HCT116 (cell line): ENCODE data around the gene PTCD1. TPM values are rescaled to one million over a fixed set of nuclear protein-coding genes. Genes with fewer than 3 reads are reported as not detected.

Experiments used
- ATAC-seq: fragments of 200-7000 bp; cut with Tn5 transposase; 2 replicates; pipeline ENCODE4 v1.9.1; 2020; ENCODE audit warnings: mild to moderate bottlenecking, moderate library complexity
- BruUV-seq: library from RNA; stranded (reverse); fragments of 400-500 nt; replicated peaks from 2 replicates; lab custom pipeline; 2021; lab: Mats Ljungman, UMichigan
- CTCF ChIA-PET: fragments of 300-600 bp; sonication (Branson Sonifier 250); formaldehyde crosslinking; loops from one replicate; lab custom pipeline; 2021; ENCODE audit warnings: antibody characterized with exemption; lab: Charles Lee
- POLR2A ChIA-PET: fragments of 300-600, 350-600 bp; sonication (Branson Sonifier 250); formaldehyde crosslinking; loops from one replicate; lab custom pipeline; 2021; ENCODE audit warnings: antibody characterized with exemption; lab: Charles Lee
- RAD21 ChIA-PET, 2 experiments: fragments of 300-600 bp; sonication (Branson Sonifier 250); formaldehyde crosslinking; loops; one replicate each; lab custom pipeline; 2023; ENCODE audit warnings: low total read pairs in 2 of 2; ENCODE audit not compliant: uncharacterized antibody in 2 of 2, unreplicated experiment in 2 of 2, low non-redundant PET in 1 of 2; lab: Charles Lee
- DNase-seq: peaks from one replicate; pipeline ENCODE4 v3.0.0-alpha.2; 2010; ENCODE audit warnings: low read depth, low spot score
- H2AFZ ChIP-seq: fragments of 200-600 bp; shearing (Covaris generic), sonication (generic); 2 replicates; pipeline ENCODE4 v1.6.1; 2017; ENCODE audit warnings: low read depth, mixed run types, mixed read lengths, antibody characterized with exemption, low read length; ENCODE audit not compliant: poor library complexity, severe bottlenecking
- H3K27ac ChIP-seq: 2 replicates; pipeline ENCODE4 v1.5.1; 2012; ENCODE audit warnings: low read depth, low read length
- H3K27me3 ChIP-seq: fragments of 200-600 bp; sonication (generic); 2 replicates; pipeline ENCODE4 v1.6.1; 2016; ENCODE audit warnings: mixed run types, low read length, mixed read lengths; ENCODE audit not compliant: insufficient read depth
- H3K36me3 ChIP-seq, 2 experiments: fragments of 200-500 bp in 1 of 2; fragments of 200-600 bp in 1 of 2; sonication (Bioruptor generic) in 1 of 2; sonication (generic) in 1 of 2; 2 replicates each; pipeline versions ENCODE4 v1.5.1 to v1.6.1; 2014 to 2016; ENCODE audit warnings: low read length in 2 of 2, inconsistent platforms in 1 of 2, mixed read lengths in 1 of 2, mixed run types in 1 of 2; ENCODE audit not compliant: insufficient read depth in 2 of 2, control insufficient read depth in 1 of 2
- H3K4me1 ChIP-seq, 2 experiments: fragments of 200-600 bp in 1 of 2; sonication (generic) in 1 of 2; 2 replicates each; pipeline versions ENCODE4 v1.5.1 to v1.6.1; 2012 to 2017; ENCODE audit warnings: low read length in 2 of 2, inconsistent platforms in 1 of 2, mild to moderate bottlenecking in 1 of 2, mixed read lengths in 1 of 2, mixed run types in 1 of 2, moderate library complexity in 1 of 2; ENCODE audit not compliant: insufficient read depth in 2 of 2, control insufficient read depth in 1 of 2
- H3K4me2 ChIP-seq: fragments of 200-600 bp; sonication (generic); 2 replicates; pipeline ENCODE4 v1.6.1; 2017; ENCODE audit warnings: mixed run types, low read length, mixed read lengths
- H3K4me3 ChIP-seq, 2 experiments: fragments of 200-600 bp in 1 of 2; sonication (generic) in 1 of 2; replicated peaks in 1 of 2; 2 replicates each; pipeline ENCODE4 v1.5.1; 2011 to 2016; ENCODE audit warnings: low read length in 2 of 2, control low read depth in 1 of 2, low read depth in 1 of 2, mild to moderate bottlenecking in 1 of 2, mixed read lengths in 1 of 2, mixed run types in 1 of 2
- H3K79me2 ChIP-seq: fragments of 200-600 bp; sonication (generic); 2 replicates; pipeline ENCODE4 v1.6.1; 2017; ENCODE audit warnings: mild to moderate bottlenecking, mixed run types, low read length, moderate library complexity, mixed read lengths; ENCODE audit not compliant: insufficient read depth
- H3K9ac ChIP-seq: fragments of 200-600 bp; sonication (generic); 2 replicates; pipeline ENCODE4 v1.6.1; 2016; ENCODE audit warnings: low read length, mixed read lengths
- H3K9me2 ChIP-seq: fragments of 200-600 bp; sonication (generic), shearing (Covaris generic); 2 replicates; pipeline ENCODE4 v1.6.1; 2017; ENCODE audit warnings: mixed run types, mild to moderate bottlenecking, moderate library complexity; ENCODE audit not compliant: insufficient read depth
- H3K9me3 ChIP-seq, 2 experiments: fragments of 200-500 bp in 1 of 2; fragments of 200-600 bp in 1 of 2; sonication (Bioruptor generic) in 1 of 2; sonication (generic) in 1 of 2; 2 replicates each; pipeline ENCODE4 v1.6.1; 2014 to 2017; ENCODE audit warnings: low read length in 2 of 2, mixed read lengths in 2 of 2, inconsistent platforms in 1 of 2, low read depth in 1 of 2, mild to moderate bottlenecking in 1 of 2, mixed run types in 1 of 2, moderate library complexity in 1 of 2; ENCODE audit not compliant: control insufficient read depth in 1 of 2, insufficient read depth in 1 of 2
- H4K20me1 ChIP-seq: fragments of 200-600 bp; sonication (generic), shearing (Covaris generic); 2 replicates; pipeline ENCODE4 v1.6.1; 2017; ENCODE audit warnings: mixed run types, mild to moderate bottlenecking, moderate library complexity; ENCODE audit not compliant: insufficient read depth
- CTCF ChIP-seq, 3 experiments: fragments of 200-600 bp in 1 of 3; sonication (generic) in 1 of 3; IDR thresholded peaks in 2 of 3; conservative IDR thresholded peaks in 1 of 3; 2 replicates each; pipeline ENCODE4 v1.5.1; 2012 to 2017; ENCODE audit warnings: low read depth in 2 of 3, low read length in 2 of 3, antibody characterized with exemption in 1 of 3, borderline replicate concordance in 1 of 3, control low read depth in 1 of 3, mild to moderate bottlenecking in 1 of 3, mixed read lengths in 1 of 3, mixed run types in 1 of 3, moderate library complexity in 1 of 3; ENCODE audit not compliant: insufficient read depth in 1 of 3
- EZH2phosphoT487 ChIP-seq: fragments of 200-600 bp; IDR thresholded peaks from 2 replicates; pipeline ENCODE4 v1.6.1; 2018; ENCODE audit warnings: antibody characterized with exemption, borderline replicate concordance
- MAX ChIP-seq: IDR thresholded peaks from 2 replicates; pipeline ENCODE4 v1.6.1; 2012
- RAD21 ChIP-seq: IDR thresholded peaks from 2 replicates; pipeline ENCODE4 v1.6.1; 2012; ENCODE audit warnings: low read depth, mild to moderate bottlenecking
- REST ChIP-seq: IDR thresholded peaks from 2 replicates; pipeline ENCODE4 v1.6.1; 2012; ENCODE audit warnings: low read depth
- SP1 ChIP-seq: IDR thresholded peaks from 2 replicates; pipeline ENCODE4 v1.6.1; 2012; ENCODE audit warnings: low read depth
- YY1 ChIP-seq: IDR thresholded peaks from 2 replicates; pipeline ENCODE4 v1.6.1; 2011; ENCODE audit warnings: low read length, low read depth, moderate library complexity, mild to moderate bottlenecking; ENCODE audit not compliant: insufficient replicate concordance; ENCODE audit errors: extremely low read depth
- intact Hi-C: fragments of 100-400 bp; cut with micrococcal nuclease; formaldehyde crosslinking; loops from 2 replicates; pipeline ENCODE4 v1.10.0; 2022
- total RNA-seq: library from RNA; stranded (reverse); gene quantifications from one replicate; pipeline ENCODE4 v1.2.1, GENCODE V29; 2021; ENCODE audit not compliant: unreplicated experiment

The PTCD1 gene
- total RNA-seq, 1 experiment from 2014 or later, result 9.2 TPM

GRCh38 chr7:99386584-99387238 is 51.9 kb downstream of the PTCD1 start:
- Histone ChIP-seq H3K27ac (0 out of 2 replicates have a peak overlapping the region, but pooled peaks have one; percentile 9), H3K9me3 (no peaks in the 10 kb centered on the region), H3K36me3 (peaks cover 9 to 13% of the 10 kb centered on the region in 2 experiments; a peak in 3 of 4 replicates), H3K9me2 (no peaks in the 10 kb centered on the region), H3K27me3 (no peaks in the 10 kb centered on the region), H3K4me2 (no peak overlapping the region), H2AFZ (no peak overlapping the region), H3K4me1 (peaks cover 0 to 2% of the 10 kb centered on the region in 2 experiments; a peak in 1 of 4 replicates), H3K4me3 (no peak overlapping the region), H3K9ac (no peak overlapping the region), H3K79me2 (peaks cover 22% of the 10 kb centered on the region), H4K20me1 (no peaks in the 10 kb centered on the region; the same call in 1 of the 2 replicates)
- TF ChIP-seq SP1 (no peak), REST (no peak), YY1 (no peak), EZH2phosphoT487 (no peak), CTCF (IDR thresholded peaks at IDR 0.05 in 2 of 3, conservative IDR thresholded peaks at IDR 0.05 in 1 of 3; ENCODE audit: borderline replicate concordance in 1 of 3, insufficient read depth in 1 of 3, low read depth in 2 of 3, low read length in 2 of 3) (peak; percentile 46 to 59 (median 48); a peak in 5 of 6 replicates), RAD21 (peak; percentile 73), MAX (no peak)
- ATAC-seq (peak; percentile 81), DNase-seq (no peak)
- ChIA-PET CTCF (no interaction called here), POLR2A (interaction anchor here (1.3 kb wide), 1 partner anchor 22 kb away, joined by 3 read pairs; the partner anchor contains the start of gene BUD31), RAD21 (interaction anchor here in 1 of 2 experiments (0.7 kb wide), 1 partner anchor 350 kb away, joined by 9 read pairs; no protein-coding TSS in a partner anchor)
- intact Hi-C loops, result loop anchor here (1.0 kb wide), 1 partner anchor 21 kb away; no protein-coding TSS in a partner anchor
- no TSS peak for BruUV-seq
